Forelimb muscle (tissue), 1 donor: ENCODE measurements around the gene BAIAP2. TPM values are rescaled to one million over a fixed set of nuclear protein-coding genes. Genes with fewer than 3 reads are reported as not detected.

Experiments used
- DNase-seq: peaks from one replicate; pipeline ENCODE4 v3.0.0-alpha.2; 2013; ENCODE audit warnings: low read depth
- polyA plus RNA-seq: library from polyadenylated mRNA; unstranded; fragments of 120-200 nt; gene quantifications from one replicate; pipeline ENCODE4 v1.2.1, GENCODE V29; 2013; ENCODE audit not compliant: insufficient read length

Gene BAIAP2
- polyA plus RNA-seq, 1 donor: 15.4 TPM

DNA sequence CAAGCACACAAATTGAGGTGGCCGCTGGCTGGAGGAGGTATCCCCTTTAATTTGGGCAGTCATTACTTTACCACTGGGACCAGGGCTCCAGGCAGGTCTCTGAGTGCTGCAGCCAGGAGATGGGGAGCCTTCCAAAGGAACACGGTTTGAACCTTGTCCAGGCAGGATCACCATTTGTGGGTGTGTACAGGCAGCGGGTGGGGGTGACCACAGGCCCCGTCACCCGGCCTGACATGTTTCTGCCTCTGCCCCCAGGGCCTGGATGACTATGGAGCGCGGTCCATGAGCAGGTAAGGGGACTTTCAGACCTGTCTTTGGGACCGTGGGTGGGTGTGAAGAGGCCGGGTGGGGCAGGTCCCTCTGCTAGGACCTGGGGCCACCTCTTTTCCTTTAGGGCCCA, 73.3 kb downstream of the BAIAP2 start:
- no peak for DNase-seq

DNA sequence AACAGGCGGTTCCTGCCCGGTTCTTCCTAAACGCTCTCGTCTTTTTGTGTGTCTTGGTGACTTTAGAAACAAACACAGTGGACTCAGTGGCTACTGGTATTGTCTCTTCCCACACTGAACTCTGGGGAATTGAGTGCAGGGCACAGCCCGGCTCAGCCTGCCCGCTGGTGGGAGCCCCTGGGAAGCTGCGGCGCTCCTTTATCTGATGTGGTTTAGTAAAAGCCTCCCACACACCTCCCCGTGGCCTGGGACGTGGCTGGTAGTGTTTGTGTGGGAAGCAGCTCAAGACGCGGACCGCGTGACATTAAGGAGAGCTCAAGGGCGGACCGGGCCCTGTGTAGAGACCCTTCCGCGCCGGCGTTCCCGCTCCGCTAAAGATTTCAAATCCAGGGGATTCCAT, 75.0 kb downstream of the BAIAP2 start:
- no peak for DNase-seq

DNA sequence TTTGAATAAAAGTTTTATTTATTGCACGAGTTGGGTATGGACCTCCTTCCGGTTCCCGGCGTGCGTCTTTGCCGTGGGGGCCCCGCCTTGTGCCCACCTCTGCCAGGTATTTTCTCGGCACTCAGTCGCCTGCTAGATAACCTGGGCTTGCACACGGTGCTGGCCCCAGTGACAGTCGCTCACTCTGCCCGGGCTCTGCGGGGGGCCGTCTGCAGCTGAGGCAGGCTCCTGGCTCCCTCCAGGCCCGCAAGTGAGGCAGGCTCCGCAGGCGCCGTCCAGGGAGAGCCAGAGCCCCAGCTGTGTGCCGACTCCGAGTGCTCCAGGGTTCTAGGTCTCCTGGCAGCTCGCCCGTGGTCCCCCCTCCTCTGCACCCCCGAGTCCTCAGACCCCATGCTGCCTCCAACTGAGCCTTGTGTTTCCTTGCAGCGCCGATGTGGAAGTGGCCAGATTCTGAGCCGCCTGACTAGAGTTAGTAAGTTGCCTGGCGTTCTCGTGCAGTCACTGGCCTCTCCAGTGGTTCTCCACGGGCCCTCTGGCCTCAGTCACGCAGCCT, 75.6 kb downstream of the BAIAP2 start:
- no peak for DNase-seq

DNA sequence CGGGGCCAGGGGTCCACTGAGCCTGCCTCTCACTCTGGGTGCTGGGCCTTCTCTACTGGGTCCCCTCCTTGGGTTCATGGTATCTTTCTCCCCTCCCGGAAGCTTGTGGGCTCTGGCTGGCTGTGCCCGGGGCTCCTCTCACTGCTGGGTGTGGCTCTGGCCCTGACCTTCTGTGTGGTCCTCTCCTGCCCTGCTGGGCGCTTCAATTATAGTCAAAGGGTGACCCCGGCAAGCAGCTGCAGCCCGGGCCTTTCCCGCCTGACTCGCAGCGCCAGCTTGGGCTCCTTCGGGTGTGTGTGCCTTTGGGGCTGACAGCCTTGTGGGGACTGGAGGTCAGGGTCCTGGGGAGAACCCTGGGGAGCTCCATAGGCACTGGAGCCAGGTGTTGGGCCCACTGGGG, 76.1 kb downstream of the BAIAP2 start:
- DNase-seq: no peak

DNA sequence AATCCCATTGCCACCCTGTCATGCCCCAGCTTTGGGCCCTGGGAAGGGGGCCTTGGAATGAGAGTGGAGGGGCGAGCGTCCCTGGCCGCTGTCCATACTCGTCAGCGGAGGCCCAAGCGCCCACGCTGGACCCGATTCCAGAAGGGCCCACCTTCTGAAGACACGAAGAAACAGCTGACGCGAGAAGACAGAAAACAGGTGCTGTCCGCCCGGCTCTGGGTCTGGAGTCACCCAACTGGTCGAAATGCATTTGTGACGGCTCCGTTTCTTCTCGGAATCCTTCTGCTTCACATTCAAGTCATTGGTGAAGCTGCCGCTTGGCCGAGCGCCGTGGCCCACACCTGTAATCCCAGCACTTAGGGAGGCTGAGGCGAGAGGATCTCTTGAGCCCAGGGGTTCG, 77.5 kb downstream of the BAIAP2 start:
- no peak for DNase-seq

DNA sequence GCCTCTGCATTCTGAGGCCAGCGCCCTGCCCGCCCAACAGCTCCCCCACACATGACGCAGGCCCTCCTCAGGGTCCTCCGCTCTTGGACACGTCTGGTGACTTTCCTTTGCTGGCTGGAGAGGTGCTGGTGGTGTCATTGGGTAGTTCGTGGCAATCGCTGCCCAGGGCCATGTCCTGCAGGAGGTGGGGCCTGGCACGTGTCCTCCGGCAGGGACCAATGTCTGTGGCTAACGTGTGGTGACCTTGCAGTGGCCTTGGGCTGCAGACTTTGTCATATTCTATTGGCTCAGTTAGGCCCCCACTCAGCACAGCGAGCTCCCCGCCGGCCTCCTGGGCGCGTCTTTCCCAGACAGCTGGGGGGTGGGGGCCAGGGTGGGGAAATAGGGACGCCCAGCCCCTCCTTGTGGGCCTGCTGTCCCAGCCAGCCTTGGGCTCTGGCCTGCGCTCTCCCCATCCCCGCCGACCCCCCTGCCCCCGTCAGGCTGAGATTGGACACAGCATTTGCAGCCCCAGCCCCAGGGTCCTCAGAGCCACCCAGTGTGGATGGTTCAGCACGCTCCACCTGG, 78.3 kb downstream of the BAIAP2 start:
- no peak for DNase-seq

DNA sequence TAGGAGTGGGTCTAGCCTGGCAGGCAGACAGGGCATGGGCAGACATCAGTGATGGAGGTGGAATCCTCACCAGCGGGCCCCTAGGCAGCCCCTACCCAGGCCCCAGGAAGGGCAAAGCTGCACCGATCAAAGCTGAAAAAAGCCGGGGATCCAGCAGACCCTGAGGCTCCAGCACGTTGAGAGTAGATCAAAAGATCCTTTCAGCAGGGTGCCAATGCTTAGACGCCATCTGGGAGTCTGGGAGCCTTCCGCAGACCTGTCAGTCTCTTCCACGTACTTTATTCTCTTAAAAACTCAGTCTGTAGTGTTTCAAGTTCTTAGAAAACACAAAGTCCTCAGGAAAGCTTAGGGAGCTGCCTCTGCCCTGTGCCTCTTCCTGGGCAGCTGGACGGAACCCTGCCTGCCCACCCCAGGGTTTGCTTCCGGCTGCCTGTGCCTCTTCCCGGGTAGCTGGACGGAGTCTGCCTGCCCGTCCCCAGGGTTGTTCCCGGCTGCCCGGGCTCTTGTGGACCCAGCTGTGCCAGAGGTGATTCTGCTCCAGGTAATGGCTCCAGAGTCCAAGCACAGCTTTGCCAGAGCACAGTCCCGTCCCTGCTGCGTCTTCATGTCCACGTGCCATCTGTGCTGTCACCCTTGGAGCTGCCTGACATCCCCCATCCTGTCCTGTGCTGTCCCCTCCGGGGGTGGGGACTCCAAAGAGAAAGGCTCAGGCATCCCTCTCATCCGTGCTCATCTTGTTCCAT, 79.6 kb downstream of the BAIAP2 start:
- DNase-seq: no peak

DNA sequence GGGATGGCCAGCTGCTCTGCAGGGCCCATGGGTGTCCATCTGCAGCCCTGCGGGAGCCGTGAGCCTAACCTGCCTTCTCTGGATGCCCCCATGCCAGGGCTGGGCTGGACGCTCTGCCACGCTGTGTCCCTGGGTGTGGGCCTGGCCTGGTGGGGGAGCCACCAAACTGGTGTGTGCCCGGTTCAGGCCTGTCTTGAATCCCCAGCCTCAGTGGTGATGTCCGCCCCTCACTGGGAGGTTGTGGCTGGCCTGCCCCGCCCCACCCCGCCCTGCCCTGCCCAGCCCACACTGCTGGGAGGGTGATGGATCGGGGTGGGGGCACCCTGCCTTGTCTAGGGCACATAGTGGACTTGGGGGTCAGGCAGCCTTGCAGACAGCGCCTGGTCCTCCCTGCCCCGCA, 80.3 kb downstream of the BAIAP2 start:
- no peak for DNase-seq

DNA sequence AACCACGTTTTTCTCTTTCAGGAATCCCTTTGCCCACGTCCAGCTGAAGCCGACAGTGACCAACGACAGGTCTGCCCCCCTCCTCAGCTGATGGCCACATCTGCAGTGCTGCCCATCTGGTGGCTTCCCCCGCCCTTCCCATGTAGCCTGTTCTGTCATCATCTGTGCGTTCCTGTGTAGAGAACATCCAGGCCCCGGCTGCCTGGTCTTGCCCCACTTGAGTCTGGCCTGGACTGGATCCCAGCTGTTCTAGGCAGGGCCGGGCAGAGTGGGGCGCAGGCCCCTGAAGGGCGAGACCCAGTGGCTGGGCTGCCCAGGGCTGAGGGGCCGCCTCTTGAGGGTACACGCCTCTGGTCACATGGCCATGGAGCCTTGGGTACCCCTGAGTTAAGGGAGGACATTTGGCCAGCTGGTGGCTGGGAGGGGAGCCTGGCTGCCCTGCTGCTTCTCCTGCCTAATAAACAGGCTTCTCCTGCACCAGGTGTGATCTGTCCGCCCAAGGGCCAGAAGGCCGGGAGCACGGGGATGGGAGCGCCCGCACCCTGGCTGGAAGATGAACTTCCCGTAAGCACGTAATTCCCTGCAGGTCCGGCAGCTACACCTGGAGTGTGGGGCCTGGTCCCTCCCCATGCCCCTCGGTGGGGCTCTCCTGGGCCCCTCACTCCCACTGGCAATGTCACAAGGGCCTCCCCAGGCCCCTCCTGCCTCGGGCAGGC, 81.0 kb downstream of the BAIAP2 start:
- no peak for DNase-seq

DNA sequence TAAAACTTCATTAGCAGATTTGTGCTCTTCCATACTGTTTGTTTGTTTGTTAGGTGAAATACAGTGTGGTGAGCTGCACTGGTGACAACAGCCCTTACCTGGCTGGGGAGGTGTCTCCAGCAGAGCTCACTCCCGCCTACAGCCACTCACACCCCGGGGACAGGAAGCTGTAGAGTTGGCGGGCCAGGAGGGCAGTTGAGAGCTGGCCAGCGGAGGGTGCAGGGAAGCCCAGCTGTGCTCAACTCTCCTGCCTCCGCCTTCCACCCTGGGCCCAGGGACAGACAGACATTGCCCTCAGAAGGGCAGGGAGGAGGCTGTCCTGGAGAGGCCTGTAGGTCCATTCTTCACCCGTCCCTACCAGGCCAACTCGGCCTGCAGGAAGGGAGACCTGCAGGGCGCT, 81.8 kb downstream of the BAIAP2 start:
- no peak for DNase-seq

DNA sequence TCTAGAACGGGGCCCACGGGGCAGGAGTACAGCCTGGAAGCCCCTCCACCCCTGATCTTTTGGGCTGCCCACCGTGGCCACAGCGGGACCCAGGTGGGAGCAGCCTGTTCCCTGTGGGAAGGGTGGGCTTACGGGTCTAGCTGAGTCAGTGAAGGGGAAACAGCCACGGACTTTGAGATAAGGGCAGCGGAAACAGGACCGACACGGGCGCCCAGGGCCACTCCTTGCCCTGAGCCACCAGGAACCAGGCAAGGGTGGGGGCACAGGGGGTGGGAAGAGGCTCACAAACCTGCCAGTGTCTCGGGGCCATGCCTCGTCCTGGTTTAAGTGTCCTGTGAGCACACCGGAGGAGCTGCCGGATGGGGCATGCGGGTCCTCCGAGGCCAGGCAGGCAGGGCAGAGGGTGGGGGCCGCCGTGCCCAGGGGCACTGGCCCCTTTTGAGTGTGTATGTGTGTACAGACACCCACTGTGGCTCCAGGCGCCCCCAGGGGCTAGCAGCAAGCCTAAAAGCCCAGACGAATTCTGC, 82.8 kb downstream of the BAIAP2 start:
- DNase-seq: no peak

DNA sequence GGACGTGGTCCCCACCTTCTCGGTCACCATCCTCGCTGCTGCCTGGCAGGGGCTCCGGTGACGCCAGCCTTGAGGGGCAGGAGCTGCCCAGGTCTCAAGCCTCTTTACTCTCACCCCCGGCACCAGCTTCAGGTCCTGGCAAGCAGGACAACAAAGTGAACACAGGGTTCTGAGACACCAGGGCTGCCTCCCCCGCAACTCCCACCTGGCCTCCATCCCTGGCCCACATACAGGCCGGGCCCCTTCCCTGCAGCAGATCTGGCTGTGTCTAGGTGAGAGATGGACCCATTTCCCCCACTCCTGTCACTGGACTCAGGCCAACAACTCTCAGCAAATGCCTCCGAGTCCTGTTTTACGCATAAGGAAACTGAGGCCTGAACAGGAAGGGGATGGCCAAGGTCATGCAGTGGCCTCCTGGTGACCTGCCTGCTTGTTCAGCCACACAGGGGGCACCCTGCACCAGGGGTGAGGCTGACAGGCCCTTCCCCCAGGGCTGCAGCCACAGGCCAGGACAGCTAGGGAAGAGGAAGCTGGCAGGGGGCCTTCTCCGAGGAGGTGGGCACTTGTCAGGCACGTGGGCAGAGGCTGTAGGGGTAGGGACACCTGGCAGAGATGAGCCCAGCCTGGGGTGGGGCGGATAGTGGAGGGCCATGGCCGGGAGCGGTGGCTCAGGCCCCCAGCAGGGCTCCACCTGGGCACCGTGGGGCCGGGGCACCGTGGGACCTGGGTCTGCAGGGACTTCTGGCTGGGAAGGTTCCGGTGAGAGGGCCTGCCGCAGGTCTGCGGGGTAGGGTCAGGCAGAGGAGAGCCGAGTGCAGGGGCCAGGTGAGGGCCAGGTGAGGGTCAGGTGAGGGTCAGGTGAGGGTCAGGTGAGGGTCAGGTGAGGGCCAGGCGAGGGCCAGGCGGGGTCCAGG, 83.6 kb downstream of the BAIAP2 start:
- DNase-seq: no peak

DNA sequence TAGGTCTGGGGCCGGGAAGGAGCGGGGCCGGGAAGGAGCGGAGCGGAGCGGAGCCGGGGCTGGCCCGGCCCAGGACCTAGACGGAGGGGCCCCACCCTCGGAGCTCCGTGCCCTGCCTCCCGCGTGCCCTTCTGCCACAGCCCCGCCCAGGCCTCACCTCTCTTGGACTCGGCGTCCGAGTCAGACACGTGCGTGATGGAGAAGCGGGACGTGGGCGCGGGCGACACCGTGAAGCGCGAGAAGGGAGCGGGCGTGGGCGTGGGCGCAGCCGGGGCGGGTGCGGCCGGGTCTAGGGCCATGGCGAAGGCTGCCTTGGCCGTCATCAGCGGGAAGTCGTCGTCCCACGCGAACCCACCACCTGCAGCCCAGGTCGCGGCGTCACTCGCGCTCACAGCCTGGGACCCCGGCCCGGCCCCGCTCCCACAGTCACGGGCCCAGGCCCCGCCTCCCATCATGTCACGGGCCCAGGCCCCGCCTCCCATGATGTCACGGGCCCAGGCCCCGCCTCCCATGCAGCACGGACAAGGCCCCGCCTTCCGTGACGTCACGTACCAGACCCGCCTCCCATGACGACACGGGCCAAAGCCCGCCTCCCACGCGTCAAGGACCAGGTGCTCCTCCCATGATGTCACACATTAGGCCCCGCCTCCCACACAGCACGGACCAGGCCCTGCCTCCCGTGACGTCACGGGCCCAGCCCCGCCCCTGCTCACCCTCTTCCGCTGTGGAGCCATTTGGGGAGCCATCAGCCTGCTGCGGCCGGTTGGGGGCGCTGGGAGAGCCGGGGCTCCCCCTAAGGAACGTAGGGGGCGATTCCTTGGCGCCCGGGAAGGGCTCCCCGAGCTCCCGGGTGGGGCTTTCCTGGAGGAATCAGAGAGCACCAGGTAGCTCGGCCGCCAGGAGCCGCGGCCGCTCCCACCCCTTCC, 84.5 kb downstream of the BAIAP2 start:
- no peak for DNase-seq

DNA sequence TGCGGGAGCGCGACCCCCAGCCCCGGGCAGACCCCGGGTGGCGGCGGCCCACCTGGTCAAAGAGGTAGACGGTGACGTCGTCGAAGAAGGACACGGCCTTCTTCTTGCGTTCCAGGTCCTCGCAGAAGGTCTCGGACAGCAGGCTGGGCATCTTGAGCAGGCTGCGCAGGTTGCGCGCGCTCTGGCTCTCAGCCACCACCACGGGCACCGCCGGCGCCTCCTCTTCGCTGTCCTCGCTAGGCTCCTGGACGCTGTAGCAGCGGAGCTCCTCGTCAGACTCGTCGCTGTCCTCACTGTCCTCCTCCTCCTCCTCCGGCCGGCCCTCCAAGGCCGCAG, 85.2 kb downstream of the BAIAP2 start:
- DNase-seq: no peak

DNA sequence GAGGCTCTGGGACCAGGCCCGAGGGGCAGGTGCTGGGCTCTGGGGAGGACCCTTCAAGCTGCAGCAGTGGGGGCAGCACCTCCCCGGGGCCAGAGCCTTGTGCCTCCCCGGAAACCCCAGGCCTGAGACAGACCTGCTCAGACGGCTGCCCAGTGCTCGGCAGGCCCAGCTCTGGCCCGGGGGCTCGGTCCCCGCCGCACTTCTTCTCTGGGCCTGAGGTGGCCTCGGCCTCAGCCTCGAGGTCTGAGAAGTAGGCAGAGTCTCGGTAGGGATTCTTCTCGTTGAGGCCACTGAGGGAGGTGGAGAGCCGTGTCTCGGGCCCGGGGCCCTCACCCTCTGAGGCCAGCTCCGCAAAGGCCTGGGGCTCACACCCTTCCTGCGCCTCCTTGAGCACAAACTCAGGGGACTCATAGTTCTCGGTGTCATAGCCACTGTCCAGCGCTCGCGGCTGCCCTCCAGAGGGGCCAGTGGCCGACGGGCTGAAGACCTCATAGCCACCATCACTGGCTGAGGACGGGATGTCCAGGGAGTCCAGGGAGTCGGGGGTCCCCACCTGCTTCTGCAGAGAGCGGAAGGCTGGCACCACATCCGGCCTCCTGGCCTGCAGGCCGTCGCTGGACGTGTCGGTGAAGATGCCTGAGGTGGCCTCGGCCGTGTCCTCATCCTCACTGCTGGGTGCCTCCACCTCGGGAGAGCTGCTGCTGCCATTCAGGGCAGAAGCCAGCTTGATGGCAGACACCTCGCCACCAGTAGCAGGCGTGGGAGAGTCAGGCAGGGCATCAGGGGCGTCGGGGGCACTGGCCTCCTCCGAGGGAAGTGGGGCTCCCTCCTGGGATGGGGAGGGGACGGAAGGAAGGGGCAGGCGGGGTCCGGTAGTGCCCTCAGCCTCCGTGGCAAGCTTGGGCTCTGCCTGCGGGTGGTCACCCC, 86.0 kb downstream of the BAIAP2 start:
- DNase-seq: no peak

DNA sequence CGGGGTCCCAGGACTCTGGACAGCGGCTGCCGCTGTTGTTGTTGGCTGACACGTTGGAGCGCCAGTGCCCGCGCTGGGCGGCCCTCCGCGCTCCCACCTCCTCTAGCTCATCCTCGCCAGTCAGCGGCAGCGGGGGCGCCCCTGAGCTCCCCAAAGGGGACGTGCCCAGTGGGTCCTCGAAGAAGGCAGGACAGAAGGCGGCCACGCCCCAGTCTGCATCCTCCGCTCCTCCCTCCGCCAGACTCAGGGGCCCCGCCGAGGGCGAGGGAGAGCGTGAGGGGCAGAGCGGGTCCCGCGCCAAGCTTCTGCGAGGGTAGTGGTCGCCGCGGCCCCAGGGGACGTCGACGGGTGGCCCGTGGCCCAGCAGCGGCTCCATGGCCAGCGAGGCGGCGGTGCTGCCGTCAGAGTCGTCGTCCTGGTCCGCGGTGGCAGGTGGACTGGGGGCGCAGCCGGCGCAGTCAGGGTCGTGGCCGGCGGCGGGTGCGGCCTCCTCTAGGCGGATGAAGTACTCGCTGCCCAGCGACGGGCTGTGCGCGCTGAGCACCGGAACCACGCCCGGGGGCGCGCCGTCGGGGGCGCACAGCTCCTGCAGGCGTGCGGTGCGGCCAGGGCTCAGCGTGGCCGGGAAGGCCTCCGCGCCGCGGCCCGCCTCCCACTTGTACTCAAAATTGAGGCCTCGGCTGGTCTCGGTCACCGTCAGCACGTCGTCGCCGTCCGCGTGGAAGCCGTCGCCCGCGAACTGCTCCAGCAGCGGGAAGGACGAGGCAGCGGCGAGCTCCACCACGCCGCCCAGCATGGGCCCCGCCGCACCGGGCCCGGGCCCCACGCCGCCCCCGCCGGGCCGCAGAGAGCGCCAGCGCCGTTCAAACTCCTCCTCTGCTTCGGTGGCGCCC, 87.1 kb downstream of the BAIAP2 start:
- no peak for DNase-seq

DNA sequence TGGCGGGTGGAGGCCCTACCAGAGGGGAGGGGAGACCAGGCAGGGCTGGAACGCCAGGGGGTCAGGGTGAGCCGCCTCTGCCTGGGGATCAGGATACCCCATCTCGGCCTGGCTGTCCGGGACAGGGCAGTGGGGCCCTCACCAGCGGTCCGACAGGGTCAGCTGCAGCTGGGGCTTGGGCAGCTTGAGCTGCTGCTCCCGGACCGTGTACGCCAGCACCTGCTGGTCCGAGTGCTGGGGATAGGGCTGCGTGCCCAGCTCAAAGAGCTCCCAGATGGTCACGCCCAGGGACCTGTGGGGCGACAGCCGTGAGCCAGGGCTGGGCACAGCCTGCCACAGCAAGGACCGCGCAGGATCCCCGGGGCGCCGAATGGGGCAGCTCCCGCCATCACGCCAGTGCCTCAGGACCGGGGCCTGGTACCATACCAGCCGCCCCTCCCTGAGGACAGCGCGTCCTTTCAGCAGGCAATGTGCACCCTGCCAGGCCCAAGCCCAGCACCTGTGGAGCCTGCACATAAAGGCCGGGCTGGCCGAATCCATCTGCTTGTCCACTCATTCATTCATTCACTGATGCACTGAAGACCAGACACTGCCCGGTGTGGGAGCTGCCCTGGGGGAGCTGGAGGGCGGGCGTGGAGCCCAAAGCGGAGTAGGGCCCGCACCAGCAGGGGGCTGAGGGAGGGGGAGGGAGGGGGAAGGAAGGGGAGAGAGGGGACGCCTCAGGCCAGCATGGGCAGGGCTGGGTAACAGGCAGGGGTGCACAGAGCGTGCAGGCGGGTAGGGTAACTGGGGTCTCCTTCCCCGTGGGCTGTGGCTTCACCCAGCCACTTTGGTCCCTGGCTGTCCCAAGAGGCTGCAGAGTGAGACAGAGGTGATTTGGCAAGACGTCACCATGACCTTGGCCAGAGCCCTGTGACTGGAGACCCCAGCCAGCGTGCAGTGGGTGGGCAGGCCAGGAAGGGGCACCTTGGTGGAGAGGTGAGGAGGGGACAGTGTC, 88.4 kb downstream of the BAIAP2 start:
- DNase-seq: no peak
